Astrocyte of the cerebellum (primary cell): ENCODE data around the gene PC.

Experiments
- DNase-seq: peaks from one replicate; pipeline ENCODE4 v3.0.0-alpha.2; 2011; ENCODE audit warnings: low read depth
- H3K4me3 ChIP-seq: 2 replicates; pipeline ENCODE4 v1.5.1; 2011; ENCODE audit warnings: mild to moderate bottlenecking, low read depth, low read length, moderate library complexity
- CTCF ChIP-seq: IDR thresholded peaks from 2 replicates; pipeline ENCODE4 v1.5.1; 2012; ENCODE audit warnings: low read length, low read depth, moderate library complexity, mild to moderate bottlenecking; ENCODE audit errors: missing control alignments
- in situ Hi-C: cut with HindIII; loops from 2 replicates; pipeline ENCODE4 v1.10.0; 2017; ENCODE audit warnings: low sequenced_read_pairs

PC gene

GRCh38 chr11:66883016-66883965 lies 74.9 kb downstream of the PC start:
- H3K4me3 ChIP-seq = no peak overlapping the region
- peak; percentile 82 for TF ChIP-seq CTCF
- in situ Hi-C loops = loop anchor here (10.0 kb wide), 1 partner anchor 178 kb away; no protein-coding TSS in a partner anchor
- no peak for DNase-seq

GRCh38 chr11:66882561-66883015 lies 75.6 kb downstream of the PC start:
- in situ Hi-C loops = loop anchor here (10.0 kb wide), 1 partner anchor 178 kb away; no protein-coding TSS in a partner anchor
- H3K4me3 ChIP-seq = no peak overlapping the region
- TF ChIP-seq CTCF = no peak
- no peak for DNase-seq

GRCh38 chr11:66881927-66882452 lies 76.2 kb downstream of the PC start:
- TF ChIP-seq CTCF = no peak
- in situ Hi-C loops = loop anchor here (10.0 kb wide), 1 partner anchor 177 kb away; no protein-coding TSS in a partner anchor
- no peak for DNase-seq
- H3K4me3 ChIP-seq = no peak overlapping the region

- no peak for DNase-seq
- TF ChIP-seq CTCF = no peak
- no peak overlapping the region for H3K4me3 ChIP-seq
- in situ Hi-C loops = loop anchor here (10.0 kb wide), 1 partner anchor 177 kb away; no protein-coding TSS in a partner anchor
Observed at GRCh38 chr11:66881451-66881835, 76.7 kb downstream of the PC start.

DNA sequence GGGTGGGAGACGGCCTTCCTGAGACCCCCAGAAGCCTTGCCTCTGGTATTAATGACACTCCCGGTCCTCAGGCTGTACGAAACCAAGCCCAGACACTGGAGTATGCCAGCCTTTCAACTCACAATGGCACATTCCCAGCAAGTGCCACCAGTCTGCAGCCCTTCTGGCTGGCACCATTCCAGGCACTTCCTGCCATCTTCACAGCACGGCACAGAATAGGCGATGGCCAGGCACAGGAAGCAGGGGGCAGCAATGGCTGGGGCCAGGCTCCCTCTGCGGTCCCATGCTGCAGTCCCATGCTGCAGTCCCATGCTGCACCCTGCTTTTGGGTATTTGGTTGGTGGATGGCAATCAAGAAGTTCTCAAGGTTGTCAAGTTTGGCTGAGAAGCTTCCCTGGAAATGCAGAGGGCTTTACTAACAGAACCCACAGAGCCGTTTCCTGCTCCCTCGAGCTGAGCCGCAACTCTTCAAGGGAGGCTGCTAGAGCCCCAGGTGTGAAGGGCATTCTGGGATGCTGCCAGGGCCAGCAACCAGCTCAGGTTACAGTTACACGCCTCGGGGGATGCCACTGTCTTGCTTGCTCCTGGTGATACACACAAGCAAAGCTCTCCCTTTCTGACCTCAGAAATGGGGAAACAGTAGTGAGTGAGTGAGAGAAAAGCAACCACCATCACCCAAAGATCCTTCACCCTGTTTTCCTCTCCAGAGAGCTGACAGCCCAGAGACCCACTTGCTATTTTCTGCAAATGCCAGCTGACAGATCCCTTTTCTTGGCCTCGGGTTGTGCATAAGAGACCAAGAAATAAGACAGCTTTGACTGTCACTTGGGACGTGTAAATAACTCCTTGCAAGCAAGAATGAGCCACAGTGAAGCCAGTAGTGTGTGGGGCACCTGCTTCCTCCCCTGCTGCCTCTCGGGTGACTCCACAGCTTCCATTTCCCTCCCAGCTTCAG lies 77.4 kb downstream of the PC start:
- no peak for DNase-seq
- in situ Hi-C loops = loop anchor here (10.0 kb wide), 1 partner anchor 176 kb away; no protein-coding TSS in a partner anchor
- TF ChIP-seq CTCF = no peak
- no peak overlapping the region for H3K4me3 ChIP-seq

DNA sequence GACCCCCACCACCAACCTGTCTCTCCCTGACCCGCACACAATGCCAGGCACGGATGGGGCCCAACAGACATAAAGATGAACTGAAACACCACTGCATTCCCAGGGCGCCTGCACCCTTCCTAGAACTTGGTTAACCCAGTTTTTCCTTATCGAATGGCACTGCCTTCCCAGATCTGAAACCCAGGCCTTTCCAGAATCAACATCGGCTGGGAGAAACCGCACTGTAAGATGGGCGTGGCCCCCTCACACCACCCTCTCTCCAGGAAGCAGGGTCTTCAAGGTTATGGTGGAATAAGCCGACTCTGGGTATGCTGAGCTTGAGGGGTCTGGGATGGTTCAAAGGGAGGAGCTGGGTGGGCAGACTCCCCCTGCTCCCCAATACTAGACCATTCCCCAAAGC lies 78.2 kb downstream of the PC start:
- TF ChIP-seq CTCF = no peak
- in situ Hi-C loops = loop anchor here (10.0 kb wide), 1 partner anchor 175 kb away; no protein-coding TSS in a partner anchor

More for the DNA sequence above, 78.2 kb downstream of the PC start:
- no peak overlapping the region for H3K4me3 ChIP-seq
- DNase-seq = no peak
